Activated CD4-positive, alpha-beta T cell treated with anti-CD3 and anti-CD28 coated beads, Interleukin-2, amount 10 ng/mL, durations not matched to agents 24 days and 14 days (primary cell): ENCODE data around the gene BICD1. TPM values are rescaled to one million over a fixed set of nuclear protein-coding genes. Genes with fewer than 3 reads are reported as not detected.

Experiments
- DNase-seq: peaks from one replicate; pipeline ENCODE4 v3.0.0; 2022
- H3K27ac Mint-ChIP-seq: one replicate; pipeline ENCODE4 v1.8.0; 2022; ENCODE audit warnings: mild to moderate bottlenecking, mixed read lengths
- H3K27me3 Mint-ChIP-seq: one replicate; pipeline ENCODE4 v1.8.0; 2022; ENCODE audit warnings: mixed read lengths
- H3K36me3 Mint-ChIP-seq: one replicate; pipeline ENCODE4 v1.8.0; 2022; ENCODE audit warnings: low read depth, mild to moderate bottlenecking, mixed read lengths
- H3K4me1 Mint-ChIP-seq: one replicate; pipeline ENCODE4 v1.8.0; 2021; ENCODE audit warnings: mixed read lengths
- H3K4me3 Mint-ChIP-seq: one replicate; pipeline ENCODE4 v1.8.0; 2022; ENCODE audit warnings: mild to moderate bottlenecking, moderate library complexity, mixed read lengths
- H3K9me3 Mint-ChIP-seq: one replicate; pipeline ENCODE4 v1.8.0; 2021; ENCODE audit warnings: mixed read lengths
- intact Hi-C: fragments of 100-400 bp; cut with micrococcal nuclease; formaldehyde crosslinking; loops from one replicate; pipeline ENCODE4 v1.15.1; 2023
- total RNA-seq: library from RNA; stranded (reverse); gene quantifications from 2 replicates; pipeline ENCODE4 v1.2.3, GENCODE V29; 2022

BICD1 gene
- total RNA-seq, 1 donor from 2014 or later = 18.2 TPM

- intact Hi-C loops = no loop called here
- Mint-ChIP-seq H3K27me3 (no peaks in the 10 kb centered on the region), H3K36me3 (peaks cover 2% of the 10 kb centered on the region), H3K4me3 (no peak overlapping the region), H3K9me3 (peaks cover 9% of the 10 kb centered on the region), H3K27ac (no peak overlapping the region), H3K4me1 (no peaks in the 10 kb centered on the region)
- DNase-seq = no peak
These were observed 126.9 kb downstream of the BICD1 start for GRCh38 chr12:32233568-32233967.

GRCh38 chr12:32235251-32235650 is 128.6 kb downstream of the BICD1 start:
- Mint-ChIP-seq H3K4me1 (no peaks in the 10 kb centered on the region), H3K27me3 (no peaks in the 10 kb centered on the region), H3K4me3 (no peak overlapping the region), H3K36me3 (peaks cover 2% of the 10 kb centered on the region), H3K9me3 (peaks cover 9% of the 10 kb centered on the region), H3K27ac (no peak overlapping the region)
- intact Hi-C loops = no loop called here
- no peak for DNase-seq

- intact Hi-C loops = no loop called here
- Mint-ChIP-seq H3K4me3 (no peak overlapping the region), H3K9me3 (peaks cover 9% of the 10 kb centered on the region)
These were observed 133.5 kb downstream of the BICD1 start for GRCh38 chr12:32240162-32240561.

GRCh38 chr12:32240831-32241230 is 134.2 kb downstream of the BICD1 start:
- Mint-ChIP-seq H3K9me3 (peaks cover 9% of the 10 kb centered on the region), H3K27me3 (no peaks in the 10 kb centered on the region), H3K27ac (no peak overlapping the region), H3K4me1 (no peaks in the 10 kb centered on the region), H3K4me3 (no peak overlapping the region), H3K36me3 (peaks cover 2% of the 10 kb centered on the region)
- intact Hi-C loops = no loop called here
- DNase-seq = no peak

More at GRCh38 chr12:32240162-32240561, 133.5 kb downstream of the BICD1 start:
- no peaks in the 10 kb centered on the region for H3K27me3 Mint-ChIP-seq
- H3K4me1 Mint-ChIP-seq = no peaks in the 10 kb centered on the region
- peaks cover 2% of the 10 kb centered on the region for H3K36me3 Mint-ChIP-seq
- no peak for DNase-seq
- no peak overlapping the region for H3K27ac Mint-ChIP-seq

GRCh38 chr12:32242641-32243040 is 136.0 kb downstream of the BICD1 start:
- no peak overlapping the region for H3K4me3 Mint-ChIP-seq
- H3K4me1 Mint-ChIP-seq = no peaks in the 10 kb centered on the region
- peaks cover 2% of the 10 kb centered on the region for H3K36me3 Mint-ChIP-seq
- intact Hi-C loops = no loop called here
- peaks cover 5% of the 10 kb centered on the region for H3K9me3 Mint-ChIP-seq
- DNase-seq = no peak
- no peak overlapping the region for H3K27ac Mint-ChIP-seq
- no peaks in the 10 kb centered on the region for H3K27me3 Mint-ChIP-seq

- no peak overlapping the region for H3K27ac Mint-ChIP-seq
- no peak overlapping the region for H3K4me3 Mint-ChIP-seq
- intact Hi-C loops = no loop called here
- DNase-seq = no peak
- no peaks in the 10 kb centered on the region for H3K27me3 Mint-ChIP-seq
- H3K36me3 Mint-ChIP-seq = no peaks in the 10 kb centered on the region
- no peaks in the 10 kb centered on the region for H3K9me3 Mint-ChIP-seq
- H3K4me1 Mint-ChIP-seq = no peaks in the 10 kb centered on the region
These were observed 141.9 kb downstream of the BICD1 start for GRCh38 chr12:32248441-32249140.

- H3K9me3 Mint-ChIP-seq = peaks cover under 1% of the 10 kb centered on the region
- no peaks in the 10 kb centered on the region for H3K27me3 Mint-ChIP-seq
- intact Hi-C loops = loop anchor here (10.0 kb wide), 1 partner anchor 115 kb away; no protein-coding TSS in a partner anchor
- H3K4me3 Mint-ChIP-seq = no peak overlapping the region
- no peak for DNase-seq
- H3K27ac Mint-ChIP-seq = no peak overlapping the region
- H3K4me1 Mint-ChIP-seq = no peaks in the 10 kb centered on the region
- no peaks in the 10 kb centered on the region for H3K36me3 Mint-ChIP-seq
These were observed 143.1 kb downstream of the BICD1 start for GRCh38 chr12:32249777-32250176.

- intact Hi-C loops = loop anchor here (10.0 kb wide), 1 partner anchor 118 kb away; no protein-coding TSS in a partner anchor
- no peak for DNase-seq
- H3K36me3 Mint-ChIP-seq = peaks cover 2% of the 10 kb centered on the region
- no peak overlapping the region for H3K4me3 Mint-ChIP-seq
- no peaks in the 10 kb centered on the region for H3K27me3 Mint-ChIP-seq
- no peaks in the 10 kb centered on the region for H3K4me1 Mint-ChIP-seq
- H3K9me3 Mint-ChIP-seq = peaks cover 5% of the 10 kb centered on the region
- H3K27ac Mint-ChIP-seq = no peak overlapping the region
These were observed 145.8 kb downstream of the BICD1 start for GRCh38 chr12:32252199-32253073.

GRCh38 chr12:32253154-32253790 is 146.6 kb downstream of the BICD1 start:
- intact Hi-C loops = loop anchor here (10.0 kb wide), 1 partner anchor 118 kb away; no protein-coding TSS in a partner anchor
- Mint-ChIP-seq H3K4me1 (peaks cover 3% of the 10 kb centered on the region), H3K9me3 (peaks cover 5% of the 10 kb centered on the region), H3K4me3 (no peak overlapping the region), H3K27ac (no peak overlapping the region), H3K27me3 (no peaks in the 10 kb centered on the region), H3K36me3 (peaks cover 2% of the 10 kb centered on the region)
- DNase-seq = no peak

- no peak for DNase-seq
- Mint-ChIP-seq H3K36me3 (peaks cover 6% of the 10 kb centered on the region), H3K27me3 (no peaks in the 10 kb centered on the region)
These were observed 147.8 kb downstream of the BICD1 start for GRCh38 chr12:32254260-32254956.

GRCh38 chr12:32255588-32255987 is 148.9 kb downstream of the BICD1 start:
- Mint-ChIP-seq H3K27ac (no peak overlapping the region), H3K4me1 (peaks cover 5% of the 10 kb centered on the region), H3K9me3 (peaks cover 5% of the 10 kb centered on the region), H3K4me3 (no peak overlapping the region), H3K36me3 (peaks cover 6% of the 10 kb centered on the region), H3K27me3 (no peaks in the 10 kb centered on the region)
- DNase-seq = no peak
- intact Hi-C loops = loop anchor here (5.0 to 10.0 kb wide), 3 partner anchors 58 to 148 kb away; partner anchors contain the start of gene BICD1

More at GRCh38 chr12:32254260-32254956, 147.8 kb downstream of the BICD1 start:
- H3K27ac Mint-ChIP-seq = no peak overlapping the region
- peaks cover 5% of the 10 kb centered on the region for H3K4me1 Mint-ChIP-seq
- H3K9me3 Mint-ChIP-seq = peaks cover 5% of the 10 kb centered on the region
- no peak overlapping the region for H3K4me3 Mint-ChIP-seq
- intact Hi-C loops = loop anchor here (10.0 kb wide), 1 partner anchor 120 kb away; no protein-coding TSS in a partner anchor

- Mint-ChIP-seq H3K36me3 (peaks cover 6% of the 10 kb centered on the region), H3K4me1 (peaks cover 5% of the 10 kb centered on the region), H3K27ac (no peak overlapping the region), H3K9me3 (peaks cover 10% of the 10 kb centered on the region), H3K4me3 (no peak overlapping the region), H3K27me3 (no peaks in the 10 kb centered on the region)
- no peak for DNase-seq
- intact Hi-C loops = loop anchor here (5.0 to 10.0 kb wide), 3 partner anchors 61 to 151 kb away; partner anchors contain the start of gene BICD1
These were observed 151.2 kb downstream of the BICD1 start for GRCh38 chr12:32257695-32258496.
